Stomach (tissue), 19 donors: ENCODE results near the gene ZC3H12C. TPM values are rescaled to one million over a fixed set of nuclear protein-coding genes. Genes with fewer than 3 reads are reported as not detected.
A peak's percentile ranks its signal among the peaks of the same experiment; 100 is the strongest.

Experiments
- DNase-seq, 2 donors: peaks; one replicate each; pipeline versions ENCODE4 v3.0.0 to v3.0.0-alpha.2; 2013 to 2019
- H3K27ac ChIP-seq, 5 donors: fragments of 200-600 bp in 4 of 5; sonication (generic) in 4 of 5; one replicate each; pipeline ENCODE4 v1.5.1; 2013 to 2019; ENCODE audit warnings: mild to moderate bottlenecking in 1 of 5, moderate library complexity in 1 of 5
- H3K27me3 ChIP-seq, 3 donors: fragments of 200-600 bp; sonication (generic); one replicate each; pipeline ENCODE4 v1.5.1; 2017 to 2019; ENCODE audit warnings: mixed run types in 1 of 3
- H3K36me3 ChIP-seq, 4 donors: fragments of 200-600 bp; sonication (generic); 1 replicate in 3 of 4; 2 replicates in 1 of 4; pipeline ENCODE4 v1.5.1; 2016 to 2019
- H3K4me1 ChIP-seq, 4 donors: fragments of 200-600 bp; sonication (generic); one replicate each; pipeline ENCODE4 v1.5.1; 2016 to 2019
- H3K4me3 ChIP-seq, 4 donors: fragments of 200-600 bp; sonication (generic) in 3 of 4; one replicate each; pipeline ENCODE4 v1.5.1; 2016 to 2019; ENCODE audit warnings: mild to moderate bottlenecking in 1 of 4
- H3K9me3 ChIP-seq, 4 donors: fragments of 200-600 bp; sonication (generic); one replicate each; pipeline ENCODE4 v1.5.1; 2016 to 2019
- EP300 ChIP-seq: sonication (generic); formaldehyde crosslinking; IDR thresholded peaks from one replicate; pipeline ENCODE4 v1.6.1; 2017; ENCODE audit warnings: antibody characterized with exemption
- POLR2A ChIP-seq, 4 donors: fragments of 450-650 bp; IDR thresholded peaks; one replicate each; pipeline ENCODE4 v1.6.1; 2016; ENCODE audit warnings: antibody characterized with exemption in 4 of 4, control low read depth in 2 of 4, mild to moderate bottlenecking in 1 of 4, moderate library complexity in 1 of 4
- POLR2AphosphoS5 ChIP-seq, 3 donors: sonication (generic); formaldehyde crosslinking; IDR thresholded peaks; one replicate each; pipeline ENCODE4 v1.6.1; 2016; ENCODE audit warnings: antibody characterized with exemption in 3 of 3
- WGBS, 5 donors: extraction: QIAGEN DNeasy Blood & Tissue Kit in 3 of 5; methylation state at CpG; one replicate each; pipeline versions ENCODE4 v1.1.5 to v1.1.7; 2013 to 2018; 5-methylcytosine and 5-hydroxymethylcytosine counted together
- intact Hi-C: fragments of 100-400 bp; cut with DNase I; formaldehyde crosslinking; loops from one replicate; pipeline ENCODE4 v1.15.1; 2023; ENCODE audit warnings: low total_unique reads
- long read RNA-seq, 10 donors: transcript quantifications; one replicate each; lab custom pipeline, GENCODE V29; 2026
- polyA plus RNA-seq, 3 donors: library from polyadenylated mRNA; stranded (reverse); fragments of 200-250 nt; gene quantifications; one replicate each; pipeline ENCODE4 v1.2.3, GENCODE V29; 2013
- total RNA-seq, 5 donors: library from RNA; depleted of rRNA; stranded (reverse); fragments of >200 nt; gene quantifications; one replicate each; pipeline versions ENCODE4 v1.1.0 to v1.2.3, GENCODE V29; 2014 to 2016
- TF ChIP-seq, protein P1 (sequence below), 7 experiments: fragments of 450-650 bp in 4 of 7; fragments of 200-600 bp in 3 of 7; sonication (generic) in 3 of 7; IDR thresholded peaks; one replicate each; pipeline ENCODE4 v1.5.1; 2016 to 2019; ENCODE audit warnings: antibody characterized with exemption in 7 of 7, control low read depth in 2 of 7, mild to moderate bottlenecking in 1 of 7
- donor health status: healthy with polysubstance abuse.
- donor health status: Bipolar disorder and iron deficiency.
- donor health status: healthy.

ZC3H12C gene
- total RNA-seq = 10 to 100 TPM in 4 of 5 donors, 1 to 10 TPM in 1; 3.5 to 23.2 (median 14.5) TPM
- polyA plus RNA-seq = 1 to 10 TPM; 1.3 to 1.7 (median 1.5) TPM
- long read RNA-seq, donor 1, full-length matches to known transcripts = 2 of 2 reads
- long read RNA-seq, donor 1, partial matches to known transcripts = 0 of 2 reads
- long read RNA-seq, donor 1, other reads (novel, unspliced or antisense) = 0 of 2 reads
- long read RNA-seq, donor 2, full-length matches to known transcripts = 1 of 85 reads
- long read RNA-seq, donor 2, partial matches to known transcripts = 84 of 85 reads
- long read RNA-seq, donor 2, other reads (novel, unspliced or antisense) = 0 of 85 reads
- long read RNA-seq, donor 3, full-length matches to known transcripts = 1 of 1 reads
- long read RNA-seq, donor 3, partial matches to known transcripts = 0 of 1 reads
- long read RNA-seq, donor 3, other reads (novel, unspliced or antisense) = 0 of 1 reads
- long read RNA-seq, donor 4 = 0 reads
- long read RNA-seq, donor 5 = 0 reads
- long read RNA-seq, donor 6, full-length matches to known transcripts = 1 of 1 reads
- long read RNA-seq, donor 6, partial matches to known transcripts = 0 of 1 reads
- long read RNA-seq, donor 6, other reads (novel, unspliced or antisense) = 0 of 1 reads
- long read RNA-seq, donor 7, full-length matches to known transcripts = 1 of 1 reads
- long read RNA-seq, donor 7, partial matches to known transcripts = 0 of 1 reads
- long read RNA-seq, donor 7, other reads (novel, unspliced or antisense) = 0 of 1 reads
- long read RNA-seq, donor 8 = 0 reads
- long read RNA-seq, donor 9 = 0 reads
- long read RNA-seq, donor 10, full-length matches to known transcripts = 1 of 1 reads
- long read RNA-seq, donor 10, partial matches to known transcripts = 0 of 1 reads
- long read RNA-seq, donor 10, other reads (novel, unspliced or antisense) = 0 of 1 reads

DNA sequence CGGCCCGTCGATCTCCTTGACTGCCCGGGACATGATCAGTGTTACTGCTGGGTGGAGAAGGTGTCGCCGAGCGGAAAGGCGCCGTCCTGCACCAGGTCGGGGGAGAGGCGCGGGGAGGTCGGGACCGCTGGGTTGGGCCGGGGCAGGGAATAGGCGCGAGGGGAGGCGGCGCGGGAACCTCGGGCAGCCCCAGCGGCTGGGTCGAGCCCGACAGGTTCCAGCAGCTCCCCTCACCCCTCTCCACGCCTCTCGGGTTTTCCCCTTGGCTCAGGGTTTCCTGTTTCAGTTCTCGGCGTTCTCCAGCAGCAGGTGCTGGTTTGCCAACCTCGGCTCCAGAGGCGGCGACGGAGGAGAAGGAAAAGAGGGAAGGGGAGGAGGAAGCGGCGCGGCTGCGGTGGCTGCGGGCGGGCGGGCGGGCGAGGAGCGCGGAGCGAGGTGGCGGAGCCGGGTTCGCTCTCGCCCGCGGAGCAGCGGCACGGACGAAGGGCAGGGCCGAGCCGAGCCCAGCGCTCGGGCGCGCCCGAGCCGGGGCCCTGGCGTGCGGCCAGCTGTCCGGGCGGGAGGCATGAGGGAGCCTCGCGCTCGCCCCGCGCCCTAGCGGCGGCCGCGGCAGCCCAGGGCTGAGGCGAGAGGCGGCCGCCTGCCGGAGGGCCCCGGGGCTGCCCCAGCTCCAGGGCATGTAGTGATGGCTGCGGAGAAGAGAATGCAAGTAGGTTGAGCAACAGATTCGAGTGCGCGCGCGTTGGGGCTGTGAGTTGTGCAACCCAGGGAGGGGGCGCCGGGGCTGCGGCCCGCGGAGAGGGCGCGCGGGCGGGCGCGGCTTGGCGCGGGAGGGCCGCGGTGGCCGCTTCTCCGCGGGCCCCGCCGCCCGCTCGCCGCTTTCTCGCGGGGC, at the start of gene ZC3H12C:
TSS of gene ZC3H12C (plus strand) at position 878 of the 892 bp plus-strand sequence. CDS start 20 bp downstream, outside the sequence.
- H3K36me3 ChIP-seq = no peaks in the 10 kb centered on the region
- no peaks in the 10 kb centered on the region for H3K27me3 ChIP-seq
- H3K9me3 ChIP-seq = no peaks in the 10 kb centered on the region
- peak; percentile 87 to 95 for DNase-seq
- intact Hi-C loops = no loop called here
- H3K4me1 ChIP-seq = peaks cover 0 to 46% (median 28%) of the 10 kb centered on the region in 4 donors
- peak within 1 kb of the TSS; percentile 66 to 77 (median 71) for H3K4me3 ChIP-seq
- H3K27ac ChIP-seq = peak within 1 kb of the TSS; percentile 89 to 98 (median 95)
- WGBS, 5 donors = 0 to 1% (median 1%) methylated on average over 44 to 110 of the region's 110 CpGs
- TF ChIP-seq POLR2AphosphoS5 (IDR thresholded peaks at IDR 0.05) (peak; percentile 31 to 89 (median 80)), POLR2A (IDR thresholded peaks at IDR 0.05) (peak in 1 of 4 donors; percentile 23), EP300 (no peak)
- TF ChIP-seq, protein P1, sequence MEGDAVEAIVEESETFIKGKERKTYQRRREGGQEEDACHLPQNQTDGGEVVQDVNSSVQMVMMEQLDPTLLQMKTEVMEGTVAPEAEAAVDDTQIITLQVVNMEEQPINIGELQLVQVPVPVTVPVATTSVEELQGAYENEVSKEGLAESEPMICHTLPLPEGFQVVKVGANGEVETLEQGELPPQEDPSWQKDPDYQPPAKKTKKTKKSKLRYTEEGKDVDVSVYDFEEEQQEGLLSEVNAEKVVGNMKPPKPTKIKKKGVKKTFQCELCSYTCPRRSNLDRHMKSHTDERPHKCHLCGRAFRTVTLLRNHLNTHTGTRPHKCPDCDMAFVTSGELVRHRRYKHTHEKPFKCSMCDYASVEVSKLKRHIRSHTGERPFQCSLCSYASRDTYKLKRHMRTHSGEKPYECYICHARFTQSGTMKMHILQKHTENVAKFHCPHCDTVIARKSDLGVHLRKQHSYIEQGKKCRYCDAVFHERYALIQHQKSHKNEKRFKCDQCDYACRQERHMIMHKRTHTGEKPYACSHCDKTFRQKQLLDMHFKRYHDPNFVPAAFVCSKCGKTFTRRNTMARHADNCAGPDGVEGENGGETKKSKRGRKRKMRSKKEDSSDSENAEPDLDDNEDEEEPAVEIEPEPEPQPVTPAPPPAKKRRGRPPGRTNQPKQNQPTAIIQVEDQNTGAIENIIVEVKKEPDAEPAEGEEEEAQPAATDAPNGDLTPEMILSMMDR (IDR thresholded peaks at IDR 0.05) = peak in 3 of 7 experiments; percentile 32 to 56 (median 33)

DNA sequence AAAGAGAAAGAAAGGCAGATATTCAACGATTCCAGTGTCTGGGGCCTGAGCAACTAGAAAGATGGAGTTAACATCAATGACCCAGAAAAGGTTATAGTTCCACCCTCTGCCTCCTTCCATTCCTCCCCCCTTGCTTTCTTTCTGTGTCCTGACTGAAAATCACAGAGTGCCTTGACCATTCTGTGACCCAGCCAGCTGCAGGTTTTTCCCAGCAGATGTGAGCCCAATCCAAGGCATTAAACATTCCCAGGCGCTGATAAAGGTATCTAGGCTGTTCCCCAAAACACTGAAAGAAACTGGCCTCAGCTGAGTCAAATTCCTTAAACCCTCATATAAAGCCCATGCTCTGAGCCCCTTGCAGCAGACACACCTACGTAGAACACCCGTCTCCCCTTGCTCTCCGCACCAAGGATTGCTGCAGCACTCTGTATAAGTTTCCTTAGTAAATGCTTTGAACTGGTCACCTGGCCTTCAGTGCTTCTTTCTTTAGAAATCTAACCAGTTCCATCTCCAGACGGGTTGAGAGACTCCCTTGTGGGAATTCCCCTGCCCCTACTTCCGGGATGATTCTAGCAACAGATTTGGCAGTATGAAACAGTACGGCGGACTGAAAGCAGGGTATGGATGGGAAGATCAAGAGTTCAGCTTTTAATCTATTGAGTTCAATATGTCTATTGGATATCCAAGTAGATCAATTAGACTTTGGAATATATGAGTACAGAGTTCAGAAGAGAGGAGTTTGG, 48.8 kb upstream of the ZC3H12C start:
- Histone ChIP-seq H3K36me3 (no peaks in the 10 kb centered on the region), H3K27ac (no peak overlapping the region), H3K4me3 (no peak overlapping the region), H3K27me3 (no peaks in the 10 kb centered on the region), H3K4me1 (no peaks in the 10 kb centered on the region), H3K9me3 (no peaks in the 10 kb centered on the region)
- no peak for DNase-seq
- intact Hi-C loops = no loop called here
- 80 to 88% (median 83%) methylated on average over 9 of the region's 9 CpGs for WGBS, 5 donors
- TF ChIP-seq EP300 (no peak), POLR2A (IDR thresholded peaks at IDR 0.05) (no peak), POLR2AphosphoS5 (IDR thresholded peaks at IDR 0.05) (no peak)
- TF ChIP-seq, protein P1 (IDR thresholded peaks at IDR 0.05) = no peak

DNA sequence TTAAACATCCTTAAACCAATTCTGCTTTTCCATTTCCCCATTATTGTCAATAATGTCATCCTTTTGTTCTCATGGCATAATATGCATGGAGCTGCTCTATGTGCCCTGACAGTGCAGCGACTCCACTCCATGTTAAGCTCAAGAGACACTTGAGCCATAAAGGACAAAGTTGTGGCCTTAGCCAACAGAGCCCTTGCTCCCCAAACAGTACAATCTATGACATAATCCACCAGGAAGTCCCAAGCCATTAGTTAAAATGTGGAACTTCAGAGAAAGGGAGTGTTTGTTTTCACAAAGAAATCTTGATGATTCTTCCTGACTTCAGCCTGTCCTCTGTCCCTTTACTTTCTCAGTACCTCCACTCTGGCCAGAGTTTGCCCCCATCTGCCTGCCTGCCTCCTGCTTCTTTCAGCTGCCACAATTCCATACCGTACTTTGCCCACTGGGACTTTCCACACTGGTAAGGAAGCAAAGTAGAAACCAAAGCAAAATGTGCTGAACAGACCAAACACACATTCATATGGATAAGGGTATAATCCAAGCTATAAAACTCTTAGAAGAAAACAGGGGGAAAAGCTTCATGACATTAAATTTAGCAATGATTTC, 46.3 kb upstream of the ZC3H12C start:
- 84 to 90% (median 87%) methylated on average over 2 of the region's 2 CpGs for WGBS, 5 donors
- Histone ChIP-seq H3K4me1 (no peaks in the 10 kb centered on the region), H3K4me3 (no peak overlapping the region), H3K27ac (no peak overlapping the region), H3K9me3 (no peaks in the 10 kb centered on the region), H3K27me3 (no peaks in the 10 kb centered on the region), H3K36me3 (no peaks in the 10 kb centered on the region)
- DNase-seq = no peak
- TF ChIP-seq POLR2A (IDR thresholded peaks at IDR 0.05) = no peak
- TF ChIP-seq POLR2AphosphoS5 (IDR thresholded peaks at IDR 0.05) = no peak
- TF ChIP-seq EP300 = no peak
- TF ChIP-seq, protein P1 (IDR thresholded peaks at IDR 0.05) = no peak
- intact Hi-C loops = no loop called here
